Muscle layer of colon (tissue), 2 donors: ENCODE data around the gene MVD.

ENCODE experiments used
- H3K27ac ChIP-seq: one replicate; pipeline ENCODE4 v1.7.0; 2013; ENCODE audit warnings: low read depth, mild to moderate bottlenecking, low read length, moderate library complexity
- H3K27me3 ChIP-seq, 2 donors: one replicate each; pipeline ENCODE4 v1.7.0; 2013; ENCODE audit warnings: low read length in 2 of 2, mild to moderate bottlenecking in 2 of 2; ENCODE audit not compliant: insufficient read depth in 2 of 2, control insufficient read depth in 1 of 2
- H3K36me3 ChIP-seq: one replicate; pipeline ENCODE4 v1.7.0; 2013; ENCODE audit warnings: mild to moderate bottlenecking, low read length; ENCODE audit not compliant: insufficient read depth
- H3K4me1 ChIP-seq: one replicate; pipeline ENCODE4 v1.7.0; 2013; ENCODE audit warnings: mild to moderate bottlenecking, low read length; ENCODE audit not compliant: insufficient read depth
- H3K4me3 ChIP-seq, 2 donors: one replicate each; pipeline ENCODE4 v1.7.0; 2013; ENCODE audit warnings: low read length in 2 of 2, low read depth in 1 of 2, mild to moderate bottlenecking in 1 of 2, moderate library complexity in 1 of 2
- H3K9ac ChIP-seq: one replicate; pipeline ENCODE4 v1.7.0; 2013; ENCODE audit warnings: low read length
- H3K9me3 ChIP-seq: one replicate; pipeline ENCODE4 v1.7.0; 2013; ENCODE audit warnings: mild to moderate bottlenecking, low read length
- donor health status: abdominal sarcoma.
- donor health status: Adenocarcinoma of cecum.

MVD gene

DNA sequence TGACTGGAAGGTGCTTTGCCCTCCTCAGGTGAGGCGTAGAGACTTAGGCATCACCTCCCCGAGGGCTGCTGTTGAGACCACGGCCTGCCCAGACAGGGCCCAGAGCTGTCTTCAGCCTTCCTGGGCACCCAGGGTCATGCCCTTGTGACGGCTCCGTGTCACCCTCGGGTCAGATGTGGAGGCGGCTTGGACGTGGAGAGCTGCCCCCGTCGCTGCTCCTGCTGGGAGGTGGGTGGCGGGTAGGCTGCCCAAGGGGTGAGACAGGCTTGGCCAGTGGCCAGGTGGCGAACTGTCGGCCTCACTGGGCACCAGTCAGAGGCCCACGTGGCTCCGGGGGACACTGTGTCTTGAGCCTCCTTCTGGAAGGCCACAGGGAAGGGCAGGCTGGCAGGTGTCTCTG lies 32.3 kb upstream of the MVD start:
- H3K9me3 ChIP-seq = no peaks in the 10 kb centered on the region
- no peak overlapping the region for H3K9ac ChIP-seq
- H3K4me3 ChIP-seq = no peak overlapping the region
- H3K4me1 ChIP-seq = no peaks in the 10 kb centered on the region
- peaks cover 15% of the 10 kb centered on the region for H3K36me3 ChIP-seq
- peaks cover 3 to 14% of the 10 kb centered on the region in 2 donors for H3K27me3 ChIP-seq
- H3K27ac ChIP-seq = no peak overlapping the region

DNA sequence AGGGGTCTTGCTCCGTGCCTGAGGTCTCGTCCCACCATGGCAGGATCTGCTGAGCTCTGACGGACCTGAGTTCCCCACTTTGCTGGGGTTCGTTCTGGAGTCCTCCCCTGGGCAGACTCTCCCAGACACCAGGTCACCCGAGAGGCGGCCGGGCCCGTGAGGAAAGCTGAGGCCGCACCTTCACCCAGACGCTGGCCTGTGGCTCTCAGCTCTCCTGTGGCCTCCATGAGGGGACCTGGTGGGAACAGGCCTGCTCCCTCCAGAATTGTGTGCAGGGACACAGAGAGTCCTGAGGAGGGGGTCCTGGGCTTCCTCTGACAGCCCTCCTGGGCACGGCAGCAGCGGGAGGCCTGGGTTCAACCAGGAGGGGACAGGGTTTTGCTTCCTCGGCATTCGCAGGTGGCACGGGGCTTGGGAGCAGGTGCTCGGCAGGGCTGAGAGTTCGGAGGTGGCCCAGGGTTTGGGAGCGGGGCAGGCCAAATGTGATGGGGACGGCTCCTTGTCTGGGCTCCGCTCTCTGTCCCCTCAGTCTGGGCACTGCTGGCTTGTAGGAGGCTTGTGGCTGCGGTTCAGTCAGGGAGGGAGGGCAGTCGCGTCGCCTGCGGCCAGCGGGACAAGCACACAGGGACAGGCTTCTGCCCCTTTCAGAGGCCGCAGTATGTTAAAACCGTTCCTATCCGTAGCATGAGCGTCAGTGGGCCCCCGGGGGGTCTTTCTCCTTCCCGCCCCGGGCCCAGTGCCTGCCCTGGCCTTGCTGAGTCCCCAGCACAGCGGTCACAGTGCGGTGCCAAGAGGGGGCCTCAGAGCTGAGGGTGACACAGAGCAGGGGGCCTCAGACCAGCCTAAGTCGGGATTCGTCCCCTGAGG lies 31.6 kb upstream of the MVD start:
- no peaks in the 10 kb centered on the region for H3K9me3 ChIP-seq
- H3K4me1 ChIP-seq = no peaks in the 10 kb centered on the region
- H3K9ac ChIP-seq = no peak overlapping the region
- H3K4me3 ChIP-seq = no peak overlapping the region
- peaks cover 3 to 16% of the 10 kb centered on the region in 2 donors for H3K27me3 ChIP-seq
- no peak overlapping the region for H3K27ac ChIP-seq
- peaks cover 10% of the 10 kb centered on the region for H3K36me3 ChIP-seq

GRCh38 chr16:88693420-88694177 lies 30.7 kb upstream of the MVD start:
- no peaks in the 10 kb centered on the region for H3K9me3 ChIP-seq
- no peak overlapping the region for H3K27ac ChIP-seq
- peaks cover 9% of the 10 kb centered on the region for H3K36me3 ChIP-seq
- no peak overlapping the region for H3K9ac ChIP-seq
- H3K4me1 ChIP-seq = no peaks in the 10 kb centered on the region
- H3K4me3 ChIP-seq = no peak overlapping the region
- H3K27me3 ChIP-seq = peaks cover 3 to 25% of the 10 kb centered on the region in 2 donors

DNA sequence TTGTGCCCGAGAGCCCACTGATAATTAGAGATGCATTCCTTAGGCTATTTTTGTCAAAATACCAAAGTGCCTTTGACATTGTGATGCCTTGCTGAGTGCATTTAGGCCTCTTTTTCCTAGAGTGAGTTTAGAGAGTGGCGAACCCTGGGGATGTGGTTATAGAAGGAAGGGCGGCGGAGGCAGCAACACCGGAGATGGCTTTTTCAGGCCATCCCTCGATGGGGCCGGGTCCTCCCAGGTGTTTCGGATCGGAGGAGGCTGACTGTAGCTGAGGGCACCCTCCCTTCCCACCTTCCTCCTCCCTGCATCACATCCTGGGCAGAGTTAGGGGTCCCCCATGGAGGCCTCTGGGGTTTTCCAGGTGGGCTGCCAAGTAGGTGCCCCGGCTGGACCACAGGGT lies 30.0 kb upstream of the MVD start:
- Histone ChIP-seq H3K9ac (no peak overlapping the region), H3K27me3 (peaks cover 3 to 31% of the 10 kb centered on the region in 2 donors), H3K4me1 (no peaks in the 10 kb centered on the region), H3K9me3 (no peaks in the 10 kb centered on the region), H3K36me3 (peaks cover 3% of the 10 kb centered on the region), H3K27ac (no peak overlapping the region), H3K4me3 (no peak overlapping the region)

- Histone ChIP-seq H3K36me3 (no peaks in the 10 kb centered on the region), H3K27me3 (peaks cover 6 to 38% of the 10 kb centered on the region in 2 donors), H3K4me3 (no peak overlapping the region), H3K27ac (no peak overlapping the region), H3K9me3 (no peaks in the 10 kb centered on the region), H3K4me1 (peaks cover under 1% of the 10 kb centered on the region), H3K9ac (no peak overlapping the region)
Observed at GRCh38 chr16:88691924-88692560, 29.2 kb upstream of the MVD start.

- H3K27me3 ChIP-seq = peaks cover 11 to 46% of the 10 kb centered on the region in 2 donors
Observed at GRCh38 chr16:88691129-88691813, 28.4 kb upstream of the MVD start.

DNA sequence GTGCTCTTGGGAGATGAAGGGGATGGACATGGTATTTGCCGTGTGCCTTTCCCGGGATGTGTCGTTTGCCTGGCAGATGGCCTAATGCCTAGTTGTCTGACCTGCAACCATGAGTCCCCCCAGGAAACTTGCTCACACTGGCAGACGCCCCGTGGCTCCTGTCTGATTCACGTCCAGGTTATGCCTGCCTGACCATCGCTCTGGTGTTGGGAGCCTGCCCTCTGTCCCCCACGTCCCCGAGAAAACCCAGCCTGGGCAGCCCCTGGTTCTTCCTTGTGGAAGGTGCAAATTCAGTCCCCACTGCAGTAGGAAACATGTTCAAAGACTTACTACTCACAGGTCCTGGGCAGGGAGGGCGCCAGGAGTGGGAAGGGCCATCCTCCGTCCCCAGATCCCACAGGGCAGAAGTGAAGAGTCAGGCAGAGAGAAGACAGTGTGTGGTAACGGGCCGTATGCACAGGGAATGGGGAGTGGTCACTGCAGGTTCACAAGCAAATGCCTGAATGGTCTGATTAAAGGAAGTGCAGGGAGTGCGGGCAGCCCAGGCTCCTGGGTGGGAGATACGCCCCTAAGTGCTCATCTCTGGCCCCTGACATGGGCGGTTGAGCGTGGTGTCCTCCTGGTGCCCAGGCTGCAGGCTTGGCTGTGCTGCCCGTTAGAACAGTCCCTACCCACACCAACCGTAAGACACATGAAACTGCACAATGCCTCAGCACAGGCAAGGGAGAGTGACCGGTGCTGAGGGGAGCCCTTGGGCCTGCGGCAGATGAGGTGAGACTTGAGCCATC lies 27.6 kb upstream of the MVD start:
- Histone ChIP-seq H3K4me3 (no peak overlapping the region), H3K9me3 (no peaks in the 10 kb centered on the region), H3K27me3 (peaks cover 17 to 53% of the 10 kb centered on the region in 2 donors)

More at GRCh38 chr16:88691129-88691813, 28.4 kb upstream of the MVD start:
- no peak overlapping the region for H3K9ac ChIP-seq
- no peaks in the 10 kb centered on the region for H3K36me3 ChIP-seq
- H3K27ac ChIP-seq = no peak overlapping the region
- H3K9me3 ChIP-seq = no peaks in the 10 kb centered on the region
- peaks cover 4% of the 10 kb centered on the region for H3K4me1 ChIP-seq
- H3K4me3 ChIP-seq = no peak overlapping the region

GRCh38 chr16:88688013-88688778 lies 25.3 kb upstream of the MVD start:
- no peaks in the 10 kb centered on the region for H3K36me3 ChIP-seq
- no peak overlapping the region for H3K4me3 ChIP-seq
- peaks cover 4% of the 10 kb centered on the region for H3K4me1 ChIP-seq
- H3K27ac ChIP-seq = no peak overlapping the region
- peaks cover 33 to 71% of the 10 kb centered on the region in 2 donors for H3K27me3 ChIP-seq
- no peaks in the 10 kb centered on the region for H3K9me3 ChIP-seq
- no peak overlapping the region for H3K9ac ChIP-seq

More for the DNA sequence above, 27.6 kb upstream of the MVD start:
- Histone ChIP-seq H3K27ac (no peak overlapping the region), H3K36me3 (no peaks in the 10 kb centered on the region), H3K9ac (no peak overlapping the region), H3K4me1 (peaks cover 4% of the 10 kb centered on the region)

DNA sequence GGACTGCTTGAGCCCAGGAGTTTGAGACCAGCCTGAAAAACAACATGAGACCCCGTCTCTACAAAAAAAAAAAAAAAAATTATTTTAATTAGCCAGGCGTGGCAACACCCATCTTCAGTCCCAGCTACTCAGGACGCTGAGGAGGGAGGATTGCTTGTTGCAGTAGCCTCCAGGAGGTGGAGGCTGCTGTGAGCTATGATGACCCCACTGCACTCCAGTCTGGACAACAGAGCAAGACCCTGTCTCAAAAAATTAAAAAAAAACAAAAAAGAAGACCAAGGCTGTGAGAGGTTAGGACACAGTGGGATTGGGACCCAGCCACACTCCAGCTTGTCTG lies 24.8 kb upstream of the MVD start:
- H3K4me1 ChIP-seq = peaks cover 4% of the 10 kb centered on the region
- H3K4me3 ChIP-seq = no peak overlapping the region
- no peak overlapping the region for H3K9ac ChIP-seq
- no peak overlapping the region for H3K27ac ChIP-seq
- H3K27me3 ChIP-seq = peaks cover 33 to 71% of the 10 kb centered on the region in 2 donors
- H3K36me3 ChIP-seq = no peaks in the 10 kb centered on the region
- no peaks in the 10 kb centered on the region for H3K9me3 ChIP-seq

GRCh38 chr16:88687254-88687576 lies 24.3 kb upstream of the MVD start:
- no peaks in the 10 kb centered on the region for H3K9me3 ChIP-seq
- no peak overlapping the region for H3K27ac ChIP-seq
- H3K9ac ChIP-seq = no peak overlapping the region
- no peak overlapping the region for H3K4me3 ChIP-seq
- no peaks in the 10 kb centered on the region for H3K36me3 ChIP-seq
- H3K27me3 ChIP-seq = peaks cover 33 to 71% of the 10 kb centered on the region in 2 donors
- H3K4me1 ChIP-seq = peaks cover 4% of the 10 kb centered on the region
